ENCODE results near the gene LINC01488. TPM values are rescaled to one million over a fixed set of nuclear protein-coding genes. Genes with fewer than 3 reads are reported as not detected.
A peak's percentile ranks its signal among the peaks of the same experiment; 100 is the strongest.

LINC01488 gene
- polyA plus RNA-seq, 12 donors = 0.12 to 0.28 (median 0.13) TPM; not detected in 6

- DNase-seq = no peak
Observed at GRCh38 chr11:69508974-69509373, 27.5 kb downstream of the LINC01488 start.

- DNase-seq = no peak
Observed at GRCh38 chr11:69509381-69509780, 27.9 kb downstream of the LINC01488 start.

- DNase-seq = no peak
Observed at GRCh38 chr11:69509846-69510390, 28.5 kb downstream of the LINC01488 start.

GRCh38 chr11:69510471-69511357 is 29.3 kb downstream of the LINC01488 start:
- no peak for DNase-seq

- DNase-seq = peak; percentile 42
Observed at GRCh38 chr11:69511358-69512055, 30.0 kb downstream of the LINC01488 start.

- no peak for DNase-seq
Observed at GRCh38 chr11:69512136-69512535, 30.7 kb downstream of the LINC01488 start.

- no peak for DNase-seq
Observed at GRCh38 chr11:69512790-69513189, 31.3 kb downstream of the LINC01488 start.

- DNase-seq = no peak
Observed at GRCh38 chr11:69513196-69513595, 31.7 kb downstream of the LINC01488 start.

- no peak for DNase-seq
Observed at GRCh38 chr11:69513663-69514224, 32.3 kb downstream of the LINC01488 start.

GRCh38 chr11:69514771-69515170 is 33.3 kb downstream of the LINC01488 start:
- DNase-seq = no peak

GRCh38 chr11:69515271-69516245 is 34.1 kb downstream of the LINC01488 start:
- no peak for DNase-seq

- DNase-seq = no peak
Observed at GRCh38 chr11:69516526-69516925, 35.1 kb downstream of the LINC01488 start.

- DNase-seq = no peak
Observed at GRCh38 chr11:69518081-69518950, 36.9 kb downstream of the LINC01488 start.

GRCh38 chr11:69520186-69520916 is 38.9 kb downstream of the LINC01488 start:
- DNase-seq = no peak

- DNase-seq = no peak
Observed at GRCh38 chr11:69521457-69521856, 40.0 kb downstream of the LINC01488 start.

- DNase-seq = no peak
Observed at GRCh38 chr11:69523453-69523852, 42.0 kb downstream of the LINC01488 start.

- DNase-seq = no peak
Observed at GRCh38 chr11:69524291-69524882, 42.9 kb downstream of the LINC01488 start.

GRCh38 chr11:69524991-69525411 is 43.5 kb downstream of the LINC01488 start:
- DNase-seq = no peak
